Measurements from ENCODE around the gene TEF.
"Not testable (repeated sequence)": the region's sequence is repeated elsewhere in the genome, so short reads cannot be mapped to it uniquely, and the experiment has no call there.

The TEF gene

DNA sequence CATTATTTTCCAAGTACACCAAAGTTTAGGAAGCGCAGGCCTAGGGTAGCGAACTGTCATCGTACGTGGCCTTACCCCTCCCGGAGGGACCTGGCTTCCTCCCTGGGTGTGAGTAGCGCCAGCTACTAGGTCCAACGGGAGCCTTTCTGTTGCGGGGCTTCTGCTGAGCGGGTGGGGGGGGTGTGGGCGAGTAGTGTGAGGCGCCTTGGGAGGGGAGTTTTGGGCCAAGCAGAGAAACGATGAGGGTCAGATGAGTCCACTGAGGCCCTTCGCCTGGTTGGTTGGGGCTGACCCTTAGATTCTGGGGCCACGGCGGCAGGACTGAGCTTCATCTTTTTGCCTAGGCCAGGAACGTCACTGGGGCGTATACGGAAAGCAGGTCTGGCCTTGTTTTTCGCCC, 868 bp downstream of the TEF start:
- DNase-seq (ENCODE audit: low spot score): no peak

DNA sequence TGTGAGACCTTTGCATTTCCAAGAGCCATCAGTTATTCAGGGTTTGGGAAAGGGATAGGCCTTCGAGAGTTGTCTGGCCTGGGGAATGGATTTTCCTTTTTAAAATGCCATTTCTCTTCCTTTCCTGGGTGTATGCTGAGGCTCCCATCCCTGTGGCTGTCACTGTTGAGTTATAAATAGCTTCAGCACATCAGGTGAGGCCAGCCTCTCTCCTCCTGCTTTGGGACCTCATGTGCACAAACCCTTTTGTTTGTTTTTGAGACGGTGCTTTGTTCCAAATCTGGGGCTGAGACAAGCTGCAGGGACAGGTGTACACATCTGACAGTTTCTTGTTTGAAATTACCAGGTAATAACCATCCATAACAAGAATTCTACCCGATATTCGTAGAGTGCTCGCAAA, 1.3 kb downstream of the TEF start:
- no peak for DNase-seq (ENCODE audit: low spot score)

DNA sequence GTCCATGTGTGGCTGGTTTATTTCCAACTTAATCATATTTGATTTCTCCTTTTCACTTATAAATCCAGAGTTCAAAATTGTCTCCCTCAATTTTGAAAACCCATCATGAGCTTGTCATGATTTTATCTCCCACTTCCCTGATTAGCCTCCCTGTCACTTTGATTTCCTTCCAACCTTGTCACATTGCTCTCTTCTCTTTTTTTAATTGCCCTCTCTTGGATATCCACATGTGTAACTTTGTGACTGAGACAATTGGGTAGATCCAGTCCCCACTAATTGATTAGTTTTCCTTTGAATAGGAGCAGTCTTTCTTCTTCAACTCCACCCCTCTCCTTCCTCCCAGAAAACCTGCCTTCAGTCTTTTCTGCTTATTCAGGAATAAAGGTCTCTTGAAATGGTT, 2.4 kb downstream of the TEF start:
- DNase-seq (ENCODE audit: low spot score): no peak

DNA sequence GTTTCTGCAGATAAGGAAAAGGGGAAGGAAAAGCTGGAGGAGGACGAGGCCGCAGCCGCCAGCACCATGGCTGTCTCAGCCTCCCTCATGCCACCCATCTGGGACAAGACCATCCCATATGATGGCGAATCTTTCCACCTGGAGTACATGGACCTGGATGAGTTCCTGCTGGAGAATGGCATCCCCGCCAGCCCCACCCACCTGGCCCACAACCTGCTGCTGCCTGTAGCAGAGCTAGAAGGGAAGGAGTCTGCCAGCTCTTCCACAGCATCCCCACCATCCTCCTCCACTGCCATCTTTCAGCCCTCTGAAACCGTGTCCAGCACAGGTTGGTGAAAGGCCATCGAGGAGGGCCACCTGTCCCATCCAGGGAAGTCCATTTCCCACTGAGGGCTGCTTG, 5.6 kb downstream of the TEF start:
- DNase-seq (ENCODE audit: low spot score): no peak

GRCh38 chr22:41394012-41394356, 12.2 kb downstream of the TEF start:
- DNase-seq (ENCODE audit: low spot score): no peak

DNA sequence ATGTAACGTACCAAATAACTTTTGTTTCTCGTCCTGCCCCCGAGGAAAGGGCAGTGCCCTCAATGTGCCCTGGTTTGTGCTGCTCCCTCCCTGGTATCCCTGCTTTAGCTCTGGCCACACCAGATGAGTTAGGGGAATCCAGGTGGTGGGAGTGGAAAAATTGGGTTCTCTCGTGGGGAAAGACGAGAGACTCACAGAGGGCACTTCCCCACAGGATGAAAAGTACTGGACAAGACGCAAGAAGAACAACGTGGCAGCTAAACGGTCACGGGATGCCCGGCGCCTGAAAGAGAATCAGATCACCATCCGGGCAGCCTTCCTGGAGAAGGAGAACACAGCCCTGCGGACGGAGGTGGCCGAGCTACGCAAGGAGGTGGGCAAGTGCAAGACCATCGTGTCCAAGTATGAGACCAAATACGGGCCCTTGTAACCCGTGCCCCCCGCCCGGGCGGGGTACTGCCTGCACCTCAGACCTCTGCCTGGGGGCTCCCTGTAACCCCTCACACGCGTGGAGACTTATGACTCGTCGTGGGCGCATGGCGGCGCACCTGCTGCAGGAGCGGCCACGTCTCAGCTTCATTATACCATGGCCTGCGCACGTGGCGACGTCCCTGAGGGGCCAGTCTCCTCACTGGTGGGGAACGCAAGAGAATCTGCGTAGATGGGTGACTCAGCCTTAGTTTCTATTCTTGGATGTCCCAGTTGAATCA, 13.9 kb downstream of the TEF start:
- no peak for DNase-seq (ENCODE audit: low spot score)

DNA sequence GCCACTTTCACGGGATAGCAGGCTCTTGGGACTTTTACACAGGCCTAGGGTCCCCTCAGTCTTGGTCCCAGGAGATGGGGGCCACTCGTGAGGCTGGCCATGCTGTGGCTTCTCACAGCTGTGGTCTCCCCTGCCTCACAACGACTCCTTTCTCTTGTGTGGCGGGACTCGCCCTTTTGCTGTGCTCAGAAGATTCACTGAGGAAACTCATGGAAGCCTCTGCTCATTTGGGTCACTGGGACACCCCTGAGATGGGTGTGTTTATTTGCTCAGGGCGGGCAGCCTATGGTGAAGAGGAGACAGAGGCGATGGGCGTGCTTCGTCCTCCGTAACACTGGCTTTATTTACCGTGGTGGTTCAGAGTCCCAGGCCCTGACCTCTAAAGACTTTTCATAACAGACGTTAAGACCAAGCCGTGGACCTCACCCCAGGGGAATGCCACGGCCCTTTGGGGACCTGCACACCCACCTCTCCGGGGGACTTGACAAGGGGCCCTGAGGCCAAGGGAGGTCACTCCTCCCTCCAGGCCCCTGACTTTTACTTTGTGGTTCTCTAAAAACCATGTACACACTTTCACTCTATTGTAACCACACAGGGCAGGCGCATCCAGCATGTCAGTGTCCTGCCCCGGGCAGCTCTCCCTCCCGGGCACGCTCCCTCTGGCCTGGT, 15.5 kb downstream of the TEF start:
- no peak for DNase-seq (ENCODE audit: low spot score)

DNA sequence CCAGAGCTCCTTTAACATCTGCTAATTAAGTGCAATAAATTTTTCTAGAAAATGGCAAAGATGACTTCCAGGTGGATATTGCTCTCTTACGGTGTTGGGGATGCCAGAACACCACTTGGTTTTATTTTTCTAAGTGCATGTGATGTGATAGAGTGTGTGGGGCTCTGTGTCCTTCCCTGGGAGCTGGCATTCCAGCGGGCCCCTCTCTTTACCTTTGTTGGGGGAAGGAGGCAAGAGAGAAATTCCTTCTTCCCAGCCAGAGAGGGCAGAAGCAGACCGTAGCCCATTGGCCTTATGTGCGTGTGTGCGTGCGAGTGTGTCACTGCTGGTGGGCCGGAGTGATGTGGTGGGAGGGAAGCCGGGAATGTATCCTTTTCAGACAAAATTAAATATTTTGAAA, 17.2 kb downstream of the TEF start:
- no peak for DNase-seq (ENCODE audit: low spot score)

DNA sequence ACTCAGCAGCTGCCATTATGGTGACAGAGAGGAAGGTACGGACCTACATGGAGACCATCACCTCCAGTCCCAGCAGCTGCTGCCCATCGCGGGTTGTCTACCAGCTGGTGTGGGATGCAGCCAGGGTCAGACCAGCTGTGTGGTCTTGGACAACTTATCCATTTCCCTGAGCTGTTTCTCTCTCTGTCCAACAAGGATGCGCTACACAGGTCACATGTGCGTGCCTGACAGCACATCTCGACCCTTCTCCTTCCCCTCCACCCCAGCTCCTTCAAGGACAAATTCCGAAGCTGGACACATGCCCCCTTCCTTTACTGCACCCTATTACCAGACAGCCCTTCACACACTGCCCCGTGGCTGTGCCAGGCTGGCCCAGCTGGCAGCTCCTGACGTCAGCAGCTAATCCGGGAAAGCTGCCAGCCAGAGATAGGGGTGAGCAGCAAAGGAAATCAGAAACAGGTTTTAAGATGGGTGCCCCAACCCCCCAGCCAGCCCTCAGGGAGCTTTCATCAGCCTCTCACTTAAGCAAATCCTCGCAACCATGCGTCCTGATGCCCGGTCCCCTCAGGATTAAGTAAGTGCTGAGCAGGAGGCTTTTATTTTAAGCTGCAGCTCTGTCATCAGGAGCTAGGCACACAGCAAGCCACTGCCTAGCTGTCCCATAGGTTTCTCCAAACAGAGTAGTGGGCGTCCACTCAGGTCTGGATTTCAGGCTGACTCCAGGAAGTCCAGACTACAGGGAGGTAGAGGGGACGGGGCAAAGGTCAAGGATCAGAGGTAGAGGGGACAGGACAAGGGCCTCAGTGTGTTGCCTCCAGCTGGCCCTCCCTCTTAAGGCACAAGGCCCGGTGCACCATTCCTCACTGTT, 20.3 kb downstream of the TEF start:
- no peak for DNase-seq (ENCODE audit: low spot score)

DNA sequence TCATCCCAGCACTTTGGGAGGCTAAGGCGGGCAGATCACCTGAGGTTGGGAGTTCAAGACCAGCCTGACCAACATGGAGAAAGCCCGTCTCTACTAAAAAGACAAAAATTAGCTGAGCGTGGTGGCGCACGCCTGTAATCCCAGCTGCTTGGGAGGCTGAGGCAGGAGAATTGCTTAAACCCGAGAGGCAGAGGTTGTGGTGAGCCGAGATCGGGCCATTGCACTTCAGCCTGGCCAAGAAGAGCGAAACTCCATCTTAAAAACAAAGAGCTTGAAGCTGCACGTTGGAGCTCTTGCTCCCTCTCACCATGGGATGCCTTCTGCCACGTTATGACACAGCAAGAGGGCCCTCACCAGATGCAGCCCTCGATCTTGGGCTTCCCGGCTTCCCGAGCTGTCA, 21.1 kb downstream of the TEF start:
- DNase-seq (ENCODE audit: low spot score): not testable (repeated sequence)

- peak; percentile 94 for DNase-seq (ENCODE audit: low spot score)
These were observed 22.0 kb downstream of the TEF start for GRCh38 chr22:41403532-41404318.

DNA sequence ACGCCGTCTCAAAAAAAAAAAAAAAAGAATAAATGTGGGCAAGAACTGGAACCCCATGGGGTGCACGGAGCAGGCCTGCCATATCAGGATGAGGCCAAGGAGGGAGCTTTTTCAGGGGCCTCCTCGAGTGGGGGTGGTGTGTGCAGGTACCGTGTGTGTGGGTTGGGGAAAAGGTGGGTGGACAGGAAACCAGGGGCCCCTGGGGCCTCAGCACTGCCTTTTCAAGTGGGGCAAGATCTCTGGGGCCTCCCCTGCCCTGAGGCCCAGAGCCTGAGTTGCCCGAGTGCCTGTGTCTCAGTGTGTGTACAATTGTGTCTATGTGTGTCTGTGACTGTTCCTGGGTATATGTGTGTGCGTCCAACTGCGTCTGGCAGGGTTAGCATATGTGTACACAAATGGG, 23.8 kb downstream of the TEF start:
- no peak for DNase-seq (ENCODE audit: low spot score)

DNA sequence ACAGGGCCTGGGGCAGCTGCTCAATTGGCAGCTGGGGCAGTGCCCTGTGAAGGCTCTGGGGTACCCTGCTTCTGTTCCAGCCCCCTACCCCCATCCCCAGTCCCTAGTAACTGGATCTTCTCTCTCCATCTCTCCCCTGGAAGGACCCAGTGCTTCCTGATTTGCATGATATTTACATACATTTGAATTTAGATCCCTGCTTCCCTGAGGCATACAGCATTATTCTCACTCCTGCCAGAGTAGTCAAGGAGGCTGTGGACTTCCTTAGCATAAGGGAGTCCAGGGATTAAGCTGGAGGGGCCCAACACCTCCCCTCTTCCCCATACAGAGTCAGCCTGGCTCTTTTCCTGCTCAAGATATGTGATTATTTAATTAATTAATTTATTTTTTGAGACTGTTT, 24.7 kb downstream of the TEF start:
- no peak for DNase-seq (ENCODE audit: low spot score)

GRCh38 chr22:41407433-41407832, 25.7 kb downstream of the TEF start:
- DNase-seq (ENCODE audit: low spot score): no peak

GRCh38 chr22:41408665-41409064, 26.9 kb downstream of the TEF start:
- no peak for DNase-seq (ENCODE audit: low spot score)

DNA sequence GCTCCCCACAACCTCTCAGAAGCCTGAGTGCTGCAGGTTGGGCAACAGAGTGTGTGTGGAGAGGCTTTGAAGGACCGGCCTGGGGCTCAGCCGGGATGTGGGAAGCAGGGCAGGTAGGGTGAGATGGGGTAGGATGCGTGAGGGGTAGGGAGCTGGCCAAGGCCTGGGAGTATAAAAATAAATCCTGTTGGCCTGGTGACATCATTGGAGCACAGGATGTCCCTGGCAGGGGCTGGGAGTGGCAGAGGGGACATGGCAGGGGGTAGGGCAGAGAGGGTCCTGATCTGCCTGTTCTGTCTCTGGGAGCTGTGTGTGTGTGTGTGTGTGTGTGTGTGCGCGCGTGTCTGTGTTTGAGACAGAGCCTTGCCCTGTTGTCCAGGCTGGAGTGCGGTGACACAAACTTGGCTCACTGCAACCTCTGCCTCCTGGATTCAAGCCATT, 28.6 kb downstream of the TEF start:
- no peak for DNase-seq (ENCODE audit: low spot score)

GRCh38 chr22:41411021-41411851, 29.5 kb downstream of the TEF start:
- no peak for DNase-seq (ENCODE audit: low spot score)

GRCh38 chr22:41415554-41415953, 33.8 kb downstream of the TEF start:
- DNase-seq (ENCODE audit: low spot score): no peak

DNA sequence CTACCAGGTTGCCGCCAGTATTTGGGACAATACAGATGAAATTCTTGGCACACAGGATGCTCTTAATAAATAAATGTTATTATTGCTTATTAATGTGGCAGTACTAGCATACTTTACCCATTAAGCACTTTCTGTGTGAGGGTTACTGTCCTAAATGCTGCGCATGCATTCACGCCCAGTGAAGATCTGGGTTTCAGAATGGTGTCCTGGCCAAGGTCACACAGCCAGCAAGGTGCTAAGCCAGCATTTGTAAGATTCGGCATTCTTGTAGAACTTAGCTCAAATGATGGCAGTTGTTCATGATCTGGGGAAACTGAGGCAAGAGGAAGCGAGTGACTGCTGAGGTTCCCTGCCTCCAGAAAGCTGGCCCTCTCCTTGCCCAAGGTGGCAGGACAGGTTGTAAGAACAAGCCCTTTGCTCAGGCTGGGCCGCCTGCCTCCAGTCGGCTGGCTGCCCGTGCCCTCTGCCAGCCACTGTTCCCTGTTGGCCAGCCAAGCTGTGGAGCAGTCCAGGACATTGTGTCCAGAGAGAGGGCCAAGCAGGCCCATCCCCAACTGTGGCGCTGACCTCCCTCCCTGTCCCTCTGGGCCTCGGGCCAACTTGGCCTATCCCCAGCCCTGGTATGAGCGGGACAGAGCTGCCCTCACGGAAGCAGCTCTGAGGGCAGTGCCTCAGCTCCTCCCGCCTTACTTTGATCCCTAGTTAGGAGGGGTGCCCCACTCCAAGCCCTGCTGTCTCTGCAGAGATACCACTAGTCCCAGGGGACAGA, 36.1 kb downstream of the TEF start:
- DNase-seq (ENCODE audit: low spot score): no peak

GRCh38 chr22:41418717-41419116, 37.0 kb downstream of the TEF start:
- no peak for DNase-seq (ENCODE audit: low spot score)

All from activated CD4-positive, alpha-beta T cell treated with anti-CD3 and anti-CD28 coated beads, Interleukin-2, Interleukin-4, amounts not matched to agents 100 ng/mL and 50 ng/mL, durations not matched to agents 16 hours and 8 hours (primary cell).